ENCODE measurements around the gene SGSH. TPM values are rescaled to one million over a fixed set of nuclear protein-coding genes. Genes with fewer than 3 reads are reported as not detected.

Gene SGSH
- total RNA-seq, 1 experiment from 2014 or later = 42.8 TPM

- Histone ChIP-seq H3K9me3 (no peaks in the 10 kb centered on the region), H3K27me3 (replicated peaks; ENCODE audit: control insufficient read depth, insufficient read depth, low read length) (no peaks in the 10 kb centered on the region), H3K4me3 (ENCODE audit: low read depth, low read length) (no peak overlapping the region), H3K4me1 (no peaks in the 10 kb centered on the region), H3K36me3 (ENCODE audit: control insufficient read depth, insufficient read depth, low read length) (no peaks in the 10 kb centered on the region)
- no peak for TF ChIP-seq CTCF (IDR thresholded peaks at IDR 0.05; ENCODE audit: insufficient read depth in 1 of 2, low read depth in 1 of 2, low read length in 1 of 2, severe bottlenecking in 1 of 2, unreplicated experiment in 1 of 2)
- no TSS peak for BruUV-seq (replicated peaks)
- H3K27me3 Mint-ChIP-seq (ENCODE audit: insufficient read depth, unreplicated experiment) = no peaks in the 10 kb centered on the region
- no peak overlapping the region for H3K27ac Mint-ChIP-seq (ENCODE audit: unreplicated experiment)
- no peaks in the 10 kb centered on the region for H3K4me1 Mint-ChIP-seq (ENCODE audit: low read depth, unreplicated experiment)
- intact Hi-C loops (cut with micrococcal nuclease; ENCODE audit: unreplicated experiment) = no loop called here
- ChIA-PET CTCF (no interaction called here), POLR2A (no interaction called here)
- DNase-seq = no peak
- no peaks in the 10 kb centered on the region for H3K9me3 Mint-ChIP-seq (ENCODE audit: unreplicated experiment)
- peaks cover 29% of the 10 kb centered on the region for H3K36me3 Mint-ChIP-seq (ENCODE audit: insufficient read depth, unreplicated experiment)
- H3K4me3 Mint-ChIP-seq (ENCODE audit: unreplicated experiment) = no peak overlapping the region
These were observed 14.3 kb downstream of the SGSH start for GRCh38 chr17:80205811-80206210.

GRCh38 chr17:80204626-80205468 is 15.3 kb downstream of the SGSH start:
- CTCF ChIA-PET = no interaction called here
- DNase-seq = no peak

GRCh38 chr17:80203471-80203963 is 16.6 kb downstream of the SGSH start:
- intact Hi-C loops (cut with micrococcal nuclease; ENCODE audit: unreplicated experiment) = no loop called here
- Histone ChIP-seq H3K9me3 (no peaks in the 10 kb centered on the region), H3K4me3 (ENCODE audit: low read depth, low read length) (no peak overlapping the region), H3K4me1 (no peaks in the 10 kb centered on the region), H3K36me3 (ENCODE audit: control insufficient read depth, insufficient read depth, low read length) (no peaks in the 10 kb centered on the region), H3K27me3 (replicated peaks; ENCODE audit: control insufficient read depth, insufficient read depth, low read length) (no peaks in the 10 kb centered on the region)
- ChIA-PET POLR2A (no interaction called here), CTCF (no interaction called here)
- no peaks in the 10 kb centered on the region for H3K27me3 Mint-ChIP-seq (ENCODE audit: insufficient read depth, unreplicated experiment)
- no peak for DNase-seq
- H3K36me3 Mint-ChIP-seq (ENCODE audit: insufficient read depth, unreplicated experiment) = peaks cover 12% of the 10 kb centered on the region
- H3K4me1 Mint-ChIP-seq (ENCODE audit: low read depth, unreplicated experiment) = no peaks in the 10 kb centered on the region
- TF ChIP-seq CTCF (IDR thresholded peaks at IDR 0.05; ENCODE audit: insufficient read depth in 1 of 2, low read depth in 1 of 2, low read length in 1 of 2, severe bottlenecking in 1 of 2, unreplicated experiment in 1 of 2) = no peak
- no peak overlapping the region for H3K27ac Mint-ChIP-seq (ENCODE audit: unreplicated experiment)
- no peak overlapping the region for H3K4me3 Mint-ChIP-seq (ENCODE audit: unreplicated experiment)
- no TSS peak for BruUV-seq (replicated peaks)
- no peaks in the 10 kb centered on the region for H3K9me3 Mint-ChIP-seq (ENCODE audit: unreplicated experiment)

More at GRCh38 chr17:80204626-80205468, 15.3 kb downstream of the SGSH start:
- H3K27me3 Mint-ChIP-seq (ENCODE audit: insufficient read depth, unreplicated experiment) = no peaks in the 10 kb centered on the region
- no TSS peak for BruUV-seq (replicated peaks)
- H3K4me3 Mint-ChIP-seq (ENCODE audit: unreplicated experiment) = no peak overlapping the region
- Histone ChIP-seq H3K27me3 (replicated peaks; ENCODE audit: control insufficient read depth, insufficient read depth, low read length) (no peaks in the 10 kb centered on the region), H3K4me1 (no peaks in the 10 kb centered on the region), H3K9me3 (no peaks in the 10 kb centered on the region), H3K4me3 (ENCODE audit: low read depth, low read length) (no peak overlapping the region), H3K36me3 (ENCODE audit: control insufficient read depth, insufficient read depth, low read length) (no peaks in the 10 kb centered on the region)
- POLR2A ChIA-PET = no interaction called here
- no peaks in the 10 kb centered on the region for H3K9me3 Mint-ChIP-seq (ENCODE audit: unreplicated experiment)
- no peaks in the 10 kb centered on the region for H3K4me1 Mint-ChIP-seq (ENCODE audit: low read depth, unreplicated experiment)
- no peak for TF ChIP-seq CTCF (IDR thresholded peaks at IDR 0.05; ENCODE audit: insufficient read depth in 1 of 2, low read depth in 1 of 2, low read length in 1 of 2, severe bottlenecking in 1 of 2, unreplicated experiment in 1 of 2)
- intact Hi-C loops (cut with micrococcal nuclease; ENCODE audit: unreplicated experiment) = no loop called here
- H3K36me3 Mint-ChIP-seq (ENCODE audit: insufficient read depth, unreplicated experiment) = peaks cover 20% of the 10 kb centered on the region
- no peak overlapping the region for H3K27ac Mint-ChIP-seq (ENCODE audit: unreplicated experiment)

All from Caco-2 (cell line).